Right lobe of liver (tissue), 6 donors: Measurements from ENCODE around the gene CEP76. TPM values are rescaled to one million over a fixed set of nuclear protein-coding genes. Genes with fewer than 3 reads are reported as not detected.

Experiments
- ATAC-seq, 4 donors: fragments of 200-7000 bp; cut with Tn5 transposase; one replicate each; pipeline ENCODE4 v1.9.1; 2020; ENCODE audit warnings: mild to moderate bottlenecking in 4 of 4, moderate library complexity in 4 of 4
- DNase-seq, 3 donors: peaks; one replicate each; pipeline ENCODE4 v3.0.0-alpha.2; 2020
- H3K27ac ChIP-seq, 3 donors: fragments of 200-600 bp; one replicate each; pipeline ENCODE4 v1.8.0; 2022
- H3K27me3 ChIP-seq, 2 donors: fragments of 200-600 bp; one replicate each; pipeline ENCODE4 v1.8.0; 2022
- H3K36me3 ChIP-seq, 4 donors: fragments of 200-600 bp; sonication (generic) in 1 of 4; one replicate each; pipeline versions ENCODE4 v1.5.1 to v1.8.0; 2017 to 2022; ENCODE audit warnings: control low read depth in 1 of 4
- H3K4me1 ChIP-seq, 4 donors: fragments of 200-600 bp; sonication (generic) in 1 of 4; one replicate each; pipeline versions ENCODE4 v1.5.1 to v1.8.0; 2017 to 2022; ENCODE audit warnings: control low read depth in 1 of 4
- H3K4me3 ChIP-seq, 3 donors: fragments of 200-600 bp; one replicate each; pipeline ENCODE4 v1.8.0; 2022
- H3K9me3 ChIP-seq, 4 donors: fragments of 200-600 bp; sonication (generic) in 1 of 4; one replicate each; pipeline versions ENCODE4 v1.5.1 to v1.8.0; 2017 to 2022; ENCODE audit warnings: control low read depth in 1 of 4
- CTCF ChIP-seq, 4 donors: fragments of 200-600 bp in 3 of 4; fragments of 450-650 bp in 1 of 4; IDR thresholded peaks; one replicate each; pipeline versions ENCODE4 v1.5.1 to v1.8.0; 2016 to 2022; ENCODE audit warnings: antibody characterized with exemption in 4 of 4, mild to moderate bottlenecking in 2 of 4
- POLR2A ChIP-seq: fragments of 450-650 bp; IDR thresholded peaks from one replicate; pipeline ENCODE4 v1.6.1; 2017; ENCODE audit warnings: antibody characterized with exemption, mild to moderate bottlenecking
- WGBS: methylation state at CpG from one replicate; pipeline ENCODE4 v1.1.6; 2018; ENCODE audit warnings: low coverage, low lambda C conversion rate; ENCODE audit not compliant: insufficient coverage; ENCODE audit errors: missing lambda C conversion rate; 5-methylcytosine and 5-hydroxymethylcytosine counted together
- intact Hi-C, 2 donors: fragments of 100-400 bp; cut with DNase I; formaldehyde crosslinking; loops; one replicate each; pipeline versions ENCODE4 v1.11.2 to v1.14.1; 2022
- total RNA-seq, 6 experiments: library from RNA; depleted of rRNA in 2 of 6; stranded (reverse); fragments of >200 nt in 2 of 6; fragmentation: NEBNext Ultra II Directional in 3 of 6; extraction: Animal tissue kit (Norgen Biotek cat#: 25700) in 3 of 6; gene quantifications; one replicate each; pipeline versions ENCODE4 v1.1.0 to v1.2.4, GENCODE V29; 2016 to 2023
- donor health status: DM: no; HTN: yes; CAD: no.
- donor health status: DM: no; HTN: no; CAD: no.
- donor health status: DM: no; HTN: no; CAD: no.
- donor health status: DM: no; HTN: yes; CAD: no.
- donor health status: DM: no; HTN: yes; CAD: no.

Gene CEP76
- total RNA-seq, 6 experiments from 2014 or later, result 2.1 to 5.6 (median 3.7) TPM

- intact Hi-C loops, result loop anchor here in 1 of 2 donors (5.0 kb wide), 1 partner anchor 187 kb away; no protein-coding TSS in a partner anchor
- TF ChIP-seq POLR2A (no peak), CTCF (IDR thresholded peaks at IDR 0.05) (no peak)
- 77% methylated on average over 7 of the region's 7 CpGs for WGBS
Observed at GRCh38 chr18:12745095-12745795, 42.7 kb upstream of the CEP76 start.

GRCh38 chr18:12744103-12744502 is 41.6 kb upstream of the CEP76 start:
- ATAC-seq, result peak; percentile 80 to 95 (median 84)
- Histone ChIP-seq H3K9me3 (no peaks in the 10 kb centered on the region), H3K36me3 (no peaks in the 10 kb centered on the region), H3K27me3 (no peaks in the 10 kb centered on the region), H3K4me1 (no peaks in the 10 kb centered on the region), H3K4me3 (no peak overlapping the region), H3K27ac (no peak overlapping the region)
- intact Hi-C loops, result no loop called here
- TF ChIP-seq POLR2A (no peak), CTCF (IDR thresholded peaks at IDR 0.05) (peak; percentile 64 to 69 (median 65))
- WGBS, result 0% methylated on average over 2 of the region's 2 CpGs
- no peak for DNase-seq

More at GRCh38 chr18:12745095-12745795, 42.7 kb upstream of the CEP76 start:
- no peaks in the 10 kb centered on the region for H3K4me1 ChIP-seq
- DNase-seq, result no peak
- H3K36me3 ChIP-seq, result no peaks in the 10 kb centered on the region
- H3K4me3 ChIP-seq, result no peak overlapping the region
- H3K9me3 ChIP-seq, result no peaks in the 10 kb centered on the region
- H3K27ac ChIP-seq, result no peak overlapping the region
- ATAC-seq, result no peak
- H3K27me3 ChIP-seq, result no peaks in the 10 kb centered on the region

- Histone ChIP-seq H3K4me1 (no peaks in the 10 kb centered on the region), H3K9me3 (no peaks in the 10 kb centered on the region), H3K36me3 (no peaks in the 10 kb centered on the region), H3K27me3 (no peaks in the 10 kb centered on the region), H3K27ac (no peak overlapping the region), H3K4me3 (no peak overlapping the region)
- WGBS, result 76% methylated on average over 3 of the region's 5 CpGs
- intact Hi-C loops, result no loop called here
- no peak for DNase-seq
- no peak for TF ChIP-seq POLR2A
- no peak for TF ChIP-seq CTCF (IDR thresholded peaks at IDR 0.05)
- ATAC-seq, result no peak
Observed at GRCh38 chr18:12742453-12742852, 39.9 kb upstream of the CEP76 start.

GRCh38 chr18:12741351-12741750 is 38.8 kb upstream of the CEP76 start:
- H3K27ac ChIP-seq, result no peak overlapping the region
- H3K4me1 ChIP-seq, result no peaks in the 10 kb centered on the region
- ATAC-seq, result no peak
- TF ChIP-seq CTCF (IDR thresholded peaks at IDR 0.05) (no peak), POLR2A (no peak)
- no peaks in the 10 kb centered on the region for H3K9me3 ChIP-seq
- no peak for DNase-seq
- H3K27me3 ChIP-seq, result no peaks in the 10 kb centered on the region
- no peaks in the 10 kb centered on the region for H3K36me3 ChIP-seq
- intact Hi-C loops, result no loop called here
- H3K4me3 ChIP-seq, result no peak overlapping the region
- WGBS, result 84% methylated on average over 5 of the region's 6 CpGs
